Spleen (tissue), 11 donors: Measurements from ENCODE around the gene CDON. TPM values are rescaled to one million over a fixed set of nuclear protein-coding genes. Genes with fewer than 3 reads are reported as not detected.
"Not testable (repeated sequence)": the region's sequence is repeated elsewhere in the genome, so short reads cannot be mapped to it uniquely, and the experiment has no call there.

Source experiments
- DNase-seq: peaks from one replicate; pipeline ENCODE4 v3.0.0-alpha.2; 2020
- H3K27ac ChIP-seq, 8 donors: fragments of 200-600 bp; sonication (generic) in 7 of 8; 1 replicate in 4 of 8; 2 replicates in 4 of 8; pipeline versions ENCODE4 v1.5.0 to v1.8.0; 2016 to 2021; ENCODE audit warnings: inconsistent platforms in 4 of 8, mild to moderate bottlenecking in 4 of 8, moderate library complexity in 1 of 8
- H3K27me3 ChIP-seq, 7 donors: fragments of 200-600 bp; sonication (generic) in 6 of 7; replicated peaks in 1 of 7; 1 replicate in 4 of 7; 2 replicates in 3 of 7; pipeline versions ENCODE4 v1.5.0 to v1.8.0; 2016 to 2021; ENCODE audit warnings: inconsistent platforms in 3 of 7, mild to moderate bottlenecking in 1 of 7
- H3K36me3 ChIP-seq, 6 donors: fragments of 200-600 bp; sonication (generic) in 5 of 6; 1 replicate in 4 of 6; 2 replicates in 2 of 6; pipeline versions ENCODE4 v1.5.0 to v1.8.0; 2016 to 2021; ENCODE audit warnings: inconsistent platforms in 2 of 6
- H3K4me1 ChIP-seq, 6 donors: fragments of 200-600 bp; sonication (generic) in 5 of 6; 1 replicate in 3 of 6; 2 replicates in 3 of 6; pipeline versions ENCODE4 v1.5.0 to v1.8.0; 2016 to 2021; ENCODE audit warnings: inconsistent platforms in 3 of 6
- H3K4me3 ChIP-seq, 8 donors: fragments of 200-600 bp; sonication (generic) in 7 of 8; 1 replicate in 4 of 8; 2 replicates in 4 of 8; pipeline versions ENCODE4 v1.5.0 to v1.8.0; 2016 to 2021; ENCODE audit warnings: inconsistent platforms in 4 of 8, mild to moderate bottlenecking in 4 of 8, moderate library complexity in 2 of 8
- H3K9me3 ChIP-seq, 8 donors: fragments of 200-600 bp; sonication (generic) in 7 of 8; 1 replicate in 4 of 8; 2 replicates in 4 of 8; pipeline versions ENCODE4 v1.5.0 to v1.8.0; 2016 to 2021; ENCODE audit warnings: inconsistent platforms in 4 of 8
- POLR2A ChIP-seq, 3 donors: fragments of 450-650 bp; IDR thresholded peaks; one replicate each; pipeline ENCODE4 v1.5.1; 2017; ENCODE audit warnings: antibody characterized with exemption in 3 of 3, mild to moderate bottlenecking in 1 of 3
- POLR2AphosphoS5 ChIP-seq, 3 donors: sonication (generic); formaldehyde crosslinking; IDR thresholded peaks; one replicate each; pipeline ENCODE4 v1.5.1; 2017; ENCODE audit warnings: antibody characterized with exemption in 3 of 3
- WGBS, 5 donors: extraction: QIAGEN DNeasy Blood & Tissue Kit in 3 of 5; methylation state at CpG; one replicate each; pipeline versions ENCODE4 v1.1.5 to v1.1.7; 2013 to 2018; 5-methylcytosine and 5-hydroxymethylcytosine counted together
- intact Hi-C: fragments of 100-400 bp; cut with DNase I; formaldehyde crosslinking; loops from one replicate; pipeline ENCODE4 v1.15.0; 2023; ENCODE audit warnings: low total_unique reads
- polyA plus RNA-seq, 3 donors: library from polyadenylated mRNA; stranded (reverse); fragments of 200-250 nt; gene quantifications; one replicate each; pipeline ENCODE4 v1.2.1, GENCODE V29; 2013
- total RNA-seq, 7 donors: library from RNA; depleted of rRNA in 3 of 7; stranded (reverse); fragments of >200 nt in 3 of 7; fragmentation: NEBNext Ultra II Directional in 4 of 7; extraction: Animal tissue kit (Norgen Biotek cat#: 25700) in 4 of 7; gene quantifications; one replicate each; pipeline versions ENCODE4 v1.1.0 to v1.2.1, GENCODE V29; 2016 to 2021
- TF ChIP-seq, protein P1 (sequence below), 11 experiments: fragments of 200-600 bp in 7 of 11; fragments of 450-650 bp in 4 of 11; sonication (generic) in 4 of 11; IDR thresholded peaks in 8 of 11; conservative IDR thresholded peaks in 3 of 11; 1 replicate in 7 of 11; 2 replicates in 4 of 11; pipeline versions ENCODE4 v1.4.0 to v1.8.0; 2016 to 2021; ENCODE audit warnings: antibody characterized with exemption in 11 of 11, inconsistent platforms in 4 of 11, mild to moderate bottlenecking in 1 of 11
- donor health status: healthy with polysubstance abuse.
- donor health status: DM: no; HTN: no; CAD: no; lungs with moderate emphysema.
- donor health status: DM: no; HTN: no; CAD: no.
- donor health status: Bipolar disorder and iron deficiency.
- donor health status: healthy.
- donor health status: DM: no; HTN: no; CAD: no.
- donor health status: DM: yes; HTN: yes; CAD: no.

Gene CDON
- total and polyA plus RNA-seq, 10 donors, result 0.30 to 5.3 (median 2.3) TPM

DNA sequence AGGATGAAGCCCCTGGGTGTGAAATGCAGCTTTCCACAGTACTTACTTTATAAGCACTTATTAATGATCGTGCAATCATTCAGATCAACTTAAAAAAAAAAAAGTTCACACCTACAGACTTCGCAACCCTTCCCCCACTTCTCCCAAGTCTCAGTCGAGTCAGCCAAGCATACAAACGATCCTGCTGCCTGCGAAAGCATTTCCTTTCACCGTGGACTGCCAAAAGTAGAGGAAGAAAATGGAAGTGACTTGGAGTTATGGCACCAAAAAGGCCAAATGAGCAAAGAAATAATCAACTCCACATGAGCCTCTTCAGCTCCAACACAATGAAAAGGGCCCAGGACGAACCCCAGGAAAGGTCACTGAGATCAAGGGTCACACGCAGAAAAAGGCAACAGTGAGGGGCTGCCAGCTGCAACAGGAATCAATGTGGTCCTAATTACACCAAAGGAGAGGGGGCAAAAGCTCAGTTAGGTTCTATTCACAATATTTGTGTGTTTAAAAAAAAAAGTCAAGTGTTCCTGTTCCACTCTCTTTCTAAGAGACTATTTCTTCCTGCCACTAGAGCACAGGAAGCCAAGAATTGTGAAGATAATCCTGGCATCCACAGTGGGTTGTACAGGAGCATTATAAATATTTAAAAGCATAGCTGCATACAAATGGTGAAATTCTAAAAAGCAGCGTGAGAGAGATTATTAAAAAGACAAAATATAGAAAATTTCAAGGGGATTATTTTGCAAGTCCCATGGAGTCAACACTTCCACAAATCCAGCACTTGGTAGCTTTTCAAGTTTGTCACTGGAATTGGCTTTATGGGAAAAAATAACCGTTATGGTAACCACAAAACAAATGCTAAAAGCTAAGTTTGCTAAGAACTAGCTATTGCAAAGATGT lies 28.4 kb downstream of the CDON start:
- H3K36me3 ChIP-seq, result no peaks in the 10 kb centered on the region
- DNase-seq, result no peak
- WGBS, 5 donors, result 27 to 36% (median 30%) methylated on average over 10 of the region's 10 CpGs
- H3K4me3 ChIP-seq, result no peak overlapping the region
- no peaks in the 10 kb centered on the region for H3K9me3 ChIP-seq
- peaks cover 0 to 3% (median 0%) of the 10 kb centered on the region in 6 donors for H3K4me1 ChIP-seq
- TF ChIP-seq POLR2A (IDR thresholded peaks at IDR 0.05), result no peak
- TF ChIP-seq POLR2AphosphoS5 (IDR thresholded peaks at IDR 0.05), result no peak
- TF ChIP-seq, protein P1, sequence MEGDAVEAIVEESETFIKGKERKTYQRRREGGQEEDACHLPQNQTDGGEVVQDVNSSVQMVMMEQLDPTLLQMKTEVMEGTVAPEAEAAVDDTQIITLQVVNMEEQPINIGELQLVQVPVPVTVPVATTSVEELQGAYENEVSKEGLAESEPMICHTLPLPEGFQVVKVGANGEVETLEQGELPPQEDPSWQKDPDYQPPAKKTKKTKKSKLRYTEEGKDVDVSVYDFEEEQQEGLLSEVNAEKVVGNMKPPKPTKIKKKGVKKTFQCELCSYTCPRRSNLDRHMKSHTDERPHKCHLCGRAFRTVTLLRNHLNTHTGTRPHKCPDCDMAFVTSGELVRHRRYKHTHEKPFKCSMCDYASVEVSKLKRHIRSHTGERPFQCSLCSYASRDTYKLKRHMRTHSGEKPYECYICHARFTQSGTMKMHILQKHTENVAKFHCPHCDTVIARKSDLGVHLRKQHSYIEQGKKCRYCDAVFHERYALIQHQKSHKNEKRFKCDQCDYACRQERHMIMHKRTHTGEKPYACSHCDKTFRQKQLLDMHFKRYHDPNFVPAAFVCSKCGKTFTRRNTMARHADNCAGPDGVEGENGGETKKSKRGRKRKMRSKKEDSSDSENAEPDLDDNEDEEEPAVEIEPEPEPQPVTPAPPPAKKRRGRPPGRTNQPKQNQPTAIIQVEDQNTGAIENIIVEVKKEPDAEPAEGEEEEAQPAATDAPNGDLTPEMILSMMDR (IDR thresholded peaks at IDR 0.05 in 8 of 11, conservative IDR thresholded peaks at IDR 0.05 in 3 of 11), result no peak
- H3K27ac ChIP-seq, result no peak overlapping the region
- peaks cover 0 to 68% (median 21%) of the 10 kb centered on the region in 7 donors for H3K27me3 ChIP-seq
- intact Hi-C loops, result no loop called here

- TF ChIP-seq POLR2A (IDR thresholded peaks at IDR 0.05) (no peak), POLR2AphosphoS5 (IDR thresholded peaks at IDR 0.05) (no peak)
- TF ChIP-seq, protein P1 (IDR thresholded peaks at IDR 0.05 in 8 of 11, conservative IDR thresholded peaks at IDR 0.05 in 3 of 11), result no peak
- no peak for DNase-seq
- 86 to 96% (median 90%) methylated on average over 7 of the region's 7 CpGs for WGBS, 5 donors
- peaks cover 0 to 3% (median 0%) of the 10 kb centered on the region in 6 donors for H3K4me1 ChIP-seq
- H3K9me3 ChIP-seq, result no peaks in the 10 kb centered on the region
- H3K4me3 ChIP-seq, result no peak overlapping the region
- H3K27ac ChIP-seq, result no peak overlapping the region
- peaks cover 0 to 87% (median 27%) of the 10 kb centered on the region in 7 donors for H3K27me3 ChIP-seq
- intact Hi-C loops, result no loop called here
- H3K36me3 ChIP-seq, result no peaks in the 10 kb centered on the region
These were observed 30.3 kb downstream of the CDON start for GRCh38 chr11:126032375-126032774.

GRCh38 chr11:126029805-126030204 lies 32.9 kb downstream of the CDON start:
- intact Hi-C loops, result no loop called here
- H3K4me3 ChIP-seq, result no peak overlapping the region
- DNase-seq, result no peak
- no peaks in the 10 kb centered on the region for H3K9me3 ChIP-seq
- H3K27me3 ChIP-seq, result peaks cover 0 to 87% (median 19%) of the 10 kb centered on the region in 7 donors
- peaks cover 0 to 3% (median 0%) of the 10 kb centered on the region in 6 donors for H3K4me1 ChIP-seq
- H3K27ac ChIP-seq, result no peak overlapping the region
- 89 to 95% (median 93%) methylated on average over 2 of the region's 2 CpGs for WGBS, 5 donors
- no peak for TF ChIP-seq POLR2AphosphoS5 (IDR thresholded peaks at IDR 0.05)
- TF ChIP-seq, protein P1 (IDR thresholded peaks at IDR 0.05 in 8 of 11, conservative IDR thresholded peaks at IDR 0.05 in 3 of 11), result no peak
- TF ChIP-seq POLR2A (IDR thresholded peaks at IDR 0.05), result no peak
- H3K36me3 ChIP-seq, result no peaks in the 10 kb centered on the region

DNA sequence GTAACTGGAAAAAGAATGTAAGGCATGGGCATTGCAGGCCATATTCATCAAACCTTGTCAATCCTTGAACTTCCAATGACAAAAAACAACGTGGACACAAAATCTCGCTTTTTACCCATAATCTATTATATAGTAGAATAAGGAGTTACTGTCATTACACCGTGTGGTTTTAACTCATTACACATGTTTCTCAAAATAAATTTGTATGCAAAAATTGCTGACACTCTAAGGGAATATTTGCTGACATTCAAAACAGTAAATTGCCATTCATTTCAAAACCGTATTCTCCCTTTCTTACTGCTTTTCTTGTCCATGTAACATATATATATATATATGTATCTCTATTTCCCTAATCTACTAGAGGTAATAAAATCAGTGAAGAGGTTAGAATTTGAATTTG lies 33.4 kb downstream of the CDON start:
- 75 to 88% (median 76%) methylated on average over 4 of the region's 4 CpGs for WGBS, 5 donors
- H3K27ac ChIP-seq, result no peak overlapping the region
- intact Hi-C loops, result no loop called here
- no peak overlapping the region for H3K4me3 ChIP-seq
- H3K36me3 ChIP-seq, result no peaks in the 10 kb centered on the region
- TF ChIP-seq POLR2A (IDR thresholded peaks at IDR 0.05) (no peak), POLR2AphosphoS5 (IDR thresholded peaks at IDR 0.05) (no peak)
- TF ChIP-seq, protein P1 (IDR thresholded peaks at IDR 0.05 in 8 of 11, conservative IDR thresholded peaks at IDR 0.05 in 3 of 11), result no peak
- H3K9me3 ChIP-seq, result no peaks in the 10 kb centered on the region
- H3K4me1 ChIP-seq, result peaks cover 0 to 2% (median 0%) of the 10 kb centered on the region in 6 donors
- peaks cover 0 to 88% (median 19%) of the 10 kb centered on the region in 7 donors for H3K27me3 ChIP-seq
- no peak for DNase-seq

DNA sequence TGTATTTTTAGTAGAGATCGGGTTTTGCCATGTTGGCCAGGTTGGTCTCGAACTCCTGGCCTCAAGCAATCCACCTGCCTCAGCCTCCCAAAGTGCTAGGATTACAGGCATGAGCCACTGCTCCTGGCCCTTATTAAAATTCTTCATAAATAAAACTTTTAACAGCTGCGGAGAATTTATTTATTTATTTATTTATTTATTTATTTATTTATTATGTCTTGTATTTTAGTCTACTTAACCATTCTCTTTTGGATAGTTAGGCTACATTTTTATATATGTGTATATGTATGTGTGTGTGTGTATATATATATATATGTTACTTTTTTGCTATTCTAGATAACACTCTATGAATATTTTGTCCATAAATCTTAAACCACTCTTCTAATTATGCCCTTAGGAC lies 34.1 kb downstream of the CDON start:
- DNase-seq, intact Hi-C loops, H3K27ac ChIP-seq, H3K9me3 ChIP-seq, H3K4me3 ChIP-seq, H3K4me1 ChIP-seq, H3K36me3 ChIP-seq: not testable (repeated sequence)
- peaks cover 0 to 84% (median 19%) of the 10 kb centered on the region in 7 donors for H3K27me3 ChIP-seq
- WGBS, 5 donors, result 86 to 98% (median 95%) methylated on average over 3 of the region's 3 CpGs
